ACHN (cell line): ENCODE measurements around the gene PLA2G4E.

Experiments used
- DNase-seq: peaks from one replicate; pipeline ENCODE4 v3.0.0-alpha.2; 2015
- in situ Hi-C: cut with HindIII; loops from 2 replicates; pipeline ENCODE4 v1.10.0; 2017; ENCODE audit warnings: low sequenced_read_pairs, low pct_ligation_motif_present, low pct_unique_long_range_greater_than_20kb

Gene PLA2G4E

DNA sequence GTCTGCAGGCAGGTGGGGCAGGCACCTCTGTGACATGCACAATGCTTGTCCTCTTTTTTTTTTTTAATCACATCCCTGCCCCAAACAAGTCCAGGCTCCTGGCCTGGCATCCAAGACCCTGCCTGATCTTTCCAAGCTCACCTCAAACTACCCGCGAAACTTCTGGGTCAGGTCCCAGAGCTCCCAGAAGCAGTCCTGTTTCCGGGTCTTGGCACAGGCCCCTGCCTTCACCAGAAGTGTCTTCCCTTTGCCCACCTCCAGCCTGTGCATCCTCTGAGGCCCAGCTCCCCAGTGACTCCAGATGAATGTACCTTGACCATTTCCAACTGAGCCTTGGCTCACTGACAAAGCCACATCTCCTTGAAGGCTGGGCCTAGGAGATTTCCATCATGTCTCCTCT is 23.0 kb downstream of the PLA2G4E start:
- DNase-seq = no peak
- in situ Hi-C loops = no loop called here

DNA sequence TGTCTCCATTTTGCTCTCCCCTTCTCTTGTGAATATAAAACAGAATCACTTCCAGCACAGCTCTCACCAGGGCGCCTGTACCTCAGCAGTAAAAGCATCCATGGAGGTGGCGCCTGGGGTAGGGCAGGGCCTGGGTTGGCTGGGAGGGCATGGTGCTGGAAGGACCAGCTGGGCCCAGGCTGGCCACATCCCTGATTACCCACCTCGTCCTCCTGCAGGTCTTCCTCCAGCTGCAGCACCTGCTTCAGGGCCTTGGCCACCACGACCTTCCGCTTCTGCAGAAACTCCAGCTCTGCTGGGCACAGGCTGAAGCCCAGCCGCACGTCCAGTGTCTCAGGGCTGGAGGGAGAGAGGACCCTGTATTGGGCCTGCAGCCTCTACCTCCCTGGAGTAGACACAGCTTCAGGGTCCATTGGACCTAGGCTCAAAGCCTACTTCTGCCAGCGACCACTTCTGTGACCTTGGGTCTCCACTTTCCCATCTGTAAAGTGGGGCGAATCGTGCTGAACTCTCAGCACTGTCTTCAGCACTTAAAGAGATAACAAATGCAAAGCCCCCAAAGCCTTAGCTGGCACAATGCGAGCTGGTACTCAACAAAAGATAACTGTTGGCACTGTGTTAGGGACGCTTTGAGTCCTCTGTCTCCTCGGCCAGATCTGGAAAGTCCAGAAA is 23.8 kb downstream of the PLA2G4E start:
- no peak for DNase-seq
- in situ Hi-C loops = no loop called here

DNA sequence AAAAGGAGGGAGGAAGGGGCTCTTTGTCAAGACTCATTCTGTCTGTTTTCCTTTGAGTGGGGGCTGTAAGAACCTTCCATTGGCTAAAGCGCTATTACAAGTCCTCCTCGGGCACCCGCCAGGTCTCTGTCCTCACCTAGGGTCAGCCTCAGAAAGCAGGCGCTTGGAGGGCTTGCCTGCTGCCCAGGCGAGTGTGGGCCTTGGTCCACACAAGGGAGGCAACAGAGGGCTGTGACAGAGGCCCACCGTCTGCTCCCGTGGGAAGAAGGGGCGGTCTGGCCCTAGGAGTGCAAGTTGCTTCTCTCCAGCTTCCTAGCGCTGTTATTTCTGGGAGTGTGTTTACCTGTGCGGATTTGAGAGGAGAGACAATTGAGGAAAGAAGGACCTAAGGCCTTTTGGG is 24.5 kb downstream of the PLA2G4E start:
- no peak for DNase-seq
- in situ Hi-C loops = no loop called here

DNA sequence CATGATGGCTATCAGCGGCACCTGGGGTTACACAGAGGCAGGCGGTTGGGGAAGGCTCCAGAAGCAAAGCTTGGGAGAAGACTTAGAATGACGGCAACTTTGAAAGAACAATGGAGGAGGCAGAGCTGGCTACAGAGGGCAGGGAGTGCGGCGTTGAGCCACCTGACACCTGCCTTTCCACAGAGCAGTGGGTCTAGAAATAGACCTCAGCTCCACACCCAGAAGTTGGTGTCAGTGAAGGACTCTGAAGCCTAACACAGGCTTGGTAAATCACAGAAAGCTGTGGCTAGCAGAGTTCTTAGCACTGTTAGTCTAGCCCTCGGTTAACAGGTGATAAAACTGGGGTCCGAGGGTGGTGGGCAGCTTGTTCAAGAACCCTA is 25.4 kb downstream of the PLA2G4E start:
- no peak for DNase-seq
- in situ Hi-C loops = no loop called here

DNA sequence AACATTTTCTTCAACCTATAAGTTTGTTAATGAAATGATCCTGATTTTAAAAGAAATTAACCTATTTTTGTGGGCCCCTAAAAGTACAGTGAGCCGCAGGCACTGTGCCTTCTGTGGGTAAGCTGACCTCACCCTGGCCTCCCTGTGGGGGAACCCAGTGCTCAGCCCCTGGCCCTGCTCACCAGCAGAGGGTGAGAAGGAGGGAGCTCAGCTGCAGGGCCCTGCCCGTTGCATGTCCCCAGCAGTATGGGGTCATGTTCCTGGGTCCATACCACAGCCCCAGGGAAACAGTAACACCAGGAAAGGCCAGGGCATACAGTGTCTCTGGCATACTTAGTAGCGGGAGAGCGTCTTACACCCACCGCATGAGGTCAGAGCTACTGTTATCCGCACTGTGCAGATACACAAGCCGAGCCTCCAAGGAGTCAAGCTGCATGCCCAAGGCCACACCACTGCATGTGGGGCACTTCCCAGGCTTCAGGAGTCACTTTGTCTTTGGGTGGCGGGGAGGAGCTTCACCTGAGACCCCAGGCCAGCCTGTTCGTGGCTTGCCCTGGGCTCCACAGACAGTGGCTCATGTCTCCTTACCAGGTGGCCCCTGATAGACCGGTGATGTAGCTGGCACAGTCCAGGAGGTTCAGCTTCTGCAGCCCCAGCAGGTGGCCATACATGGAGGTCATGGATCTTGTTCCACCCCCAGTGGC is 25.9 kb downstream of the PLA2G4E start:
- no peak for DNase-seq
- in situ Hi-C loops = no loop called here

DNA sequence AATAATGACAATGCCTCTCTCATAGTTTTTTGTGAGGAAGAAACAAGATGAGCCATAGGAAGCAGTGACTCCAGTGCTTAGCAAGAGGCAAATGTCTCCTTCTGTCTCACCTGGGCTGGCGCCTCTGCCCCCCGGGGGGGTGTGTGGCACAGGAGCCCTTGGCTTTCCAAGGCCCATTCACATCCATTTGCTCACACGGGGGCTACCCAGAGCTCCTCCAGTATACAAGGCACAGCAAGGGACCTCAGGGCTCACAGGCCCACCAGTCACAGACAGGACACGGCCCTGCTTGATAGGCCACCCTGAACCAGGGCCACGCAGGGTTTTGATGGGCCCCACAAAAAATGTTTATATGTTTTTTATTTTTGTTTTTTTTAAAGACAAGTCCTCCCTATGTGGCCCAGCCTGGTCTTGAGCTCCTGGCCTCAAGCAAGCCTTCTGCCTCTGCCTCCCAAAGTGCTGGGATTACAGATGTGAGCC is 26.6 kb downstream of the PLA2G4E start:
- in situ Hi-C loops = no loop called here
- no peak for DNase-seq

DNA sequence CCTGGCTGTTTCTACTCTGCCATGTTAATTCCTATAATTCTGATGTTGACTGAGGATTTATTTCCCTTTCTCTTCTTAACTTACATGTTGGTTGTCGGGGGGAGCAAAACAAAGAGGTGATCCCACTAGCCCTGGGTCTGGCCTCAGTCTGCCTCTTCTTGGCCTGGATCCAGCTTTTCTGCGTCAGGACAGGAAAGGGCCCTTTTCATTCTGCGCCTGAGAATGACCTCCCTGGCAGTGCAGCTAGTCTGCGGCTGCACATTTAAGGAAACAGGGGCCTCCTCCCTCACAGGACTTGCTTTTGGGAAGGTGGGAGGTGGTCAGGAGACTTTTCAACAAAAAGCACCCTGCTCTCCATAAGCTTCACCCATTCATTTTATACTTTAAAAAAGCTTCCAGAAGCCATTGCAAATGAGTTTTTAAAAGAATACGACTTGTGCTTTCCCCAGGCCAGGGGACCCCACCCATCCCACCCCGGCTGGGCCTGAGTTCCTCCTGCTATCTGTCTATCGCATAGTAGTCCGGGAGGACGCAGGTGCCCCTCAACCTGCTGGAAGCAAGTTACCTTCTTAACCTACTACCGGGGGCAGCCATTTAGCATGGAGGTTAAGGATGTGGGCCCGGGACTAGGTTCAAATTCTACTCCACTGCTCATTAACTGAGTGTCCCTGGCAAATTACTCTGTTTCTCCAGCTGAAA is 27.2 kb downstream of the PLA2G4E start:
- in situ Hi-C loops = no loop called here
- no peak for DNase-seq

DNA sequence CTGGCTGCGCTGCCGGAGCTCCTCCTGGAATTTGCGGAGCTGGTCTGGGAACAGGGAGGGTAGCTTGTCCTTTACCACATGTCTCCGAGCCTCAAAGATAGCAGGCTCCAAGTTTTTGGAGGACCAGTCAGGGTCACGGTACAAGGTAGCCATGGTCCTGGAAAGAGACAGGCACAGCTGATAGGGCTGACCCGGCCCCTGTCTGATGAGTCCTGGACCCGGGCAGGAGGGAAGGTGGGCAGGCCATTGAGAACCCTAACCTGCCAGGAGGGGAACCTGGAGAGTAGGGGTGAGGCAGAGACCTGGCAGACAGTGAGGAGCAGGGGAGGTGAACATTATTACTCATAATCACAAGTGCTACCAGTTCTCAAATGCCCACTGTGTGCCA is 28.0 kb downstream of the PLA2G4E start:
- no peak for DNase-seq
- in situ Hi-C loops = no loop called here

DNA sequence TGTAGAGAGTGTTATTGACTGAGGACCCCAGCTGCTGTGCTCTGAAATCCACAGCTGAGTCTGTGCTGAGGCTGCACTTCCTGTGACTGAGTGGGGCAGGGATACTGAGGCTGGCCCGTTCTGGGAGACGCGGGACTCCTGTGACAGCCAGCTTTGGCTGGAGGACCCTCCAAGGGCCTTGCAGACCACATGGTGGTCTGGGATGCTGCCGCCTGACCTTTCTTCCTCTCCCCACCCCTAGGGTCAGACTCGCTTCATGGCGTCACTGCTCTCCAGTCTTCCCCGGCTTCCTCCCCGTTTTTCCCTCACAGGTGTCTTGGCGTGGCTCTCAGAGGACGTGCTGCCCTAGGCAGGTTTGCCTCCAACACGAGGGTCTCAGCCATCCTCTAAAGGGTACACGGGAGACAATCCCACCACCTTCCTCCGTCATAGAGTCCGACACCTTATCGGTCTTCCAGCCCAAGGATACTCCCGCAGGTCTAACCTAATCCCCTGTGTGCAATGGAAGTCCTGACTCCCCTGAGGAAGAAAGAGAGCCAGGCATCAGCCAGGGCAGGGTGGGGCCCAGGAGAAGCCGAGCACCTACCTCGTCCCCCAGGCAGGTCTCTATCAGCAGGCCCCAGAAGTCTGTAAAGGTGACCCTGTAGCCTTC is 28.6 kb downstream of the PLA2G4E start:
- in situ Hi-C loops = no loop called here
- DNase-seq = no peak

DNA sequence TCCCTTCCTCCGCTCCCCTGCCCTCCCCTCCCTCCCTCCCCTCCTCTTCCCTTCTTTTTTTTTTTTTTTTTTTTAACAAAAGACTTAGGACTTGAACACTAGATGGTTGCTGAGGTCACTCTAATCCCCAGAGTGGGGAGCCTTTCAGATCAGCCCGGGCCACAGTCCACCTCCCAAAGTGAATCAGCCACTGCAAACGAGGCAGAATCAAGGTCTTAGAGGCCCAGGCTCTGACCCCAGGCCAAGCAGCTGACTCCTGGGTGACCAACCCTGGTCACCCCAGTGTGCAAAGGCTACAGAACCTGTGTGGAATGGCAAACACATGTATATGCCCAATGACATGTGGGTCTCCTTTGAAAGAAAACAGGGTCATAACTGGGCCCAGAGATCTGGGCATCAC is 30.2 kb downstream of the PLA2G4E start:
- in situ Hi-C loops = no loop called here
- no peak for DNase-seq

DNA sequence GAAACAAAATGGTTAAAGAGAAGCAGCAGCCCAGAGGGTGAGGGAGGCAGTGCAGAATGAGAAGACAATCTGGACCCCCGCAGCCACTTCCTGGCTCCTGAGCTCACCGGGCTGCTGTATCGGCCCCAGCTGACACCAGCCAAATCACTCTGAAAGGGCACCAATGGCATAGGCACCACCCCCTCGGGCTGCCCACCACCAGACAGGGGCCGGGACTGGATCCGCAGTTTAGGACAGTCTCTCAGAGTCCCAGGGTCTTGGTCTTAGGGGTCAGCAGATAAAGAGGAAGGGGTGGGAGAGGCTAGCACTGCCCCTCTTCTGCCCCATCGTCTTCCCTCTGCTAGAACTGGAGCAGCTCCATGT is 30.6 kb downstream of the PLA2G4E start:
- no peak for DNase-seq
- in situ Hi-C loops = no loop called here

DNA sequence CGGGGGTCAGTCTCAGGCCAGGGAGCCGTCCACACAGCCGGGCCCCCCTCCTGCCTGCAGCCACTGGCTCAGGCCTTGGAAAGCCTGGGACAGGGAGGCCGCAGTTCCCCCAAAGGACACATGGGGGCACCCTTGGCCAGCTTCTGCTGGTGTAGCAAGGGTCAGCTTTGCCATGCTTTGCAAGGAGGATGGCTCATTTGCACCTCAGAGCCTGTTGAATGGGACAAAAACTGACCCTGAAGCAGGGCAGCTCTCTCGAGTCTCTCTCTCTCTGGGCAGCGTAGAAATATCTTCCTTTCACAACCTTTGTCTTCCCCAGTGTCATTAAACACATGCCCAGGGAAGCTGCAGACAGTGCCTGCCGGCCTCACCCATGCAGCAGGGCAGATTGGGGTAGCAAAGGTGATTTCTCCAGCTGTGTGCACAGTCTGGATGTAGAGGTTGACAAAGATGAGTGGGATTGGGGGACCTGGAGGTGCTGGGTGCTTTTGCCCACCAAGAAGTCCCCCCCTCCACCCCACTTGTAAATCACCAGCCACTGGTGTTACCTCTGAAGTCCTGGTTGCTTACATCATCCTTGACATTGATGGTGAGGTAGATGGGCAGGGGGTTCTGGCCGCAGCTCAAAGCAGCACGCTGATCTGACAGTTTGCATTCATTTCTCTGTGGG is 31.1 kb downstream of the PLA2G4E start:
- peak; percentile 62 for DNase-seq
- in situ Hi-C loops = no loop called here

DNA sequence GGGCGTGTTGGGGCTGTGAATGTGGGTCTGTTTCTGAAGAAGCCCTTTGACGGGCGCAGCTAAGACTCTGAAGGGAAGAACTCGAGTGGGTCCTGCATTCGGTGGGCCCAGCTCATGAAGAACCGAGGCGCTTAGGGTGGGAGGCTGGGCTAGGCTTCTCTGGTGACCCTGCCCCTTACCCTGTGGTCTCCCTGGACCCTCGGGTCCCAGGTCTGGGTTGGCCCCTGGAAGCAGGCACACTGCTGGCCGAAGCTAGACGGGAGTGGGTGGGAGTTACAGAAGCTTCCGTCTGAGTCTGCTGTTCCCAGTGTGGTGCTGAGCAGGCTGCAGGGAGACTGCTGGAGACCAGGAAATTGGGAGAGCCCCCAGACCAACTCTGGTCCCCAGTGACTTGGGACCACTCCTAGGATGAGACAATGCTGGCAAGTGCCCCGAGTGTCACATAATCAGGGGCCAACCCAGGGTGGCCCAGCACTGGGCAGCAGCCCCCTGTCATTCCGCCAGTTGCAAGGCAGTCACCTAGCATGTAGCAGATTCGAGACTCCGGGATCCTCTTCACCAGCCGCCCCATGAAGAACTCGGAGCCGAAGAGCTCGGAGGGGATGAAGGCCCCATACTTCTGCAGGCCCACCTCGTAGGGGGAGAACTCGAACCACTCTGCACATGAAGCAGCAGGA is 31.8 kb downstream of the PLA2G4E start:
- DNase-seq = no peak
- in situ Hi-C loops = no loop called here

DNA sequence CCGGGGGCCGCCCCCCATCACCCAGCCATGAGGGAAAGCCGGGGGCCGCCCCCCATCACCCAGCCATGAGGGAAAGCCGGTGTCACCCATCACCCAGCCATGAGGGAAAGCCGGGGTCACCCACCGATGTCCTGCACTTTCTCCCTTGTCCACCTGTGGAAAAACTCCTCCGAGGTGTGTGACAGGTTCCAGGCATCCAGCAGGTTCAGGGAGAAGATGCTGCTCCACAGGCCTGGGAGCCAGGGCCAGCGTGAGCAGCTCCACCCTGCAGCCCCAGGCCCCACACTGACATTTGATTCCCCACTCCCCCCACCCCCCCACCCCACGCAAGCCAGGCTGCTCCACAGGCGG is 32.9 kb downstream of the PLA2G4E start:
- DNase-seq = no peak
- in situ Hi-C loops = no loop called here

DNA sequence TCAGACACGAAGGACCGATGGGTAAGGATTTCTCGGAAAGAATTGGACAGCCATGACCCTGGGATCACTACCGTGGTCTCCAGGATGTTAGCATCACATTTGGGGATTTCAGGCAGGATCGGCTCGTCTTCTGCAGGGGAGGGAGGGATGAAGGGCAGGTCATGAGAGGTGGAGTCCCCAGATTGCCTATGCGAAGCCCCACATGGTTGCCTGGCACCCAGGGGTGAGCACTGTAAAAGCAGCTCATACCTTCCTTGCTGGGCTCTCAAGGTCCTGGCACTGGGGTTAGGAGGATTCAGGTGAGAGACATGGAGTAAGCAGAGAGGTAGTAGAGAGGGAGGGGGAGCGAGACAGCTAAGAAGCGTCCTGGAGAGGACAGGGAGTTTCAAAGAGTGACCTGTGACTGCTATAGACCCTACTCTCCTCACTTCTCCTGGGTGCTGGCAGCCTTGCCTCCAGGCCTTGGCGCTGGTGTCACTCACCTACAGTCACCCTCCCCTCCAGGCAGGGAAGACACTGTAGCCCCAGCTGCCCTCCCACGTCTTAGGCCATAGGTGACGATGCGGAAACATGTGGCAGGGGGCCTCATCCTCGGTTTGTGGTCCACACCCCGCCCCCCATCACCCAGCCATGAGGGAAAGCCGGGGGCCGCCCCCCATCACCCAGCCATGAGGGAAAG is 33.5 kb downstream of the PLA2G4E start:
- in situ Hi-C loops = no loop called here
- DNase-seq = no peak

DNA sequence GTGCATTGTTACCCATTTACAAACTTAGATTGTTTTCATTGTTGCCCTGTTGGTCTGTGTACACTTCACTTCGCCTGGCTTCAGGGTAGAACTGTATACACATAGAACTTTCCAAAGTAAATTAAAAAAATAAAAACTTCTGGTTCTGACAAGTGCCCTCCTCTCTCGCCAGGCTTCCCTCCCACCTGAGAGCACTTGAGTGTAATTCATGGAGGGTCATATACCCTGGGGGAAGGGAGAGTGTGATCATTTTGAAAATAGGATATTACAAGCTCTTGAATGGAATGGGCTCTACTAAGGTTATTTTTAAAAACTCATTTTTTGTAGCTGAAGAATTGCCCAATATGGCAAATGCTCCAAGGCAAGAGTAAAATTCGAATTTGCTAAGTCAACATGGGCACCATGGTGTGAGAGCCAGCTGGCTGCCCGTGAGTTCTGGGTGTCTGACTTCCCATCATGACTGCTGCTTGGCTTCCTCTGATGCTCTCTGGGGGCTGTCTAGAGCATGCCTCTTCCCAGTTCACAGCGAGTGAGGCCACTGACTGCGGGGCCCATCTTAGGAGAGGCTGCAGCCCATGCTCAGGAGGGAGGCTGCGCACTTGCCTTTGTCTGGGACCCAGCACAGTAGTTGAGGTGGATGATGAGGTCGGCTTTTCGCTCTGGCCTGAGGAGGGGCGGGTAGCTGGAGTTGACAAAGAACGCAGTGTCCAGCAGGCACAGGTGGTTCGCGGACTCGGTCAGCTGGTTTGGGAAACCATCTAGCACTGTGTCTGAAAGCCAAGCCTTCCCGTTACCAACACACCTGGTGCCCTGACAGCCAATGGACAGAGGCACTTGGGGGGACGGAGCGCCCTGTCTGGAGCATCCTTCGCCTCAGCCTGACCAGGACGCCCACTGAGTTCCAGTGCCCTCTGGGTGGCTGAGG is 35.3 kb downstream of the PLA2G4E start:
- no peak for DNase-seq
- in situ Hi-C loops = no loop called here

DNA sequence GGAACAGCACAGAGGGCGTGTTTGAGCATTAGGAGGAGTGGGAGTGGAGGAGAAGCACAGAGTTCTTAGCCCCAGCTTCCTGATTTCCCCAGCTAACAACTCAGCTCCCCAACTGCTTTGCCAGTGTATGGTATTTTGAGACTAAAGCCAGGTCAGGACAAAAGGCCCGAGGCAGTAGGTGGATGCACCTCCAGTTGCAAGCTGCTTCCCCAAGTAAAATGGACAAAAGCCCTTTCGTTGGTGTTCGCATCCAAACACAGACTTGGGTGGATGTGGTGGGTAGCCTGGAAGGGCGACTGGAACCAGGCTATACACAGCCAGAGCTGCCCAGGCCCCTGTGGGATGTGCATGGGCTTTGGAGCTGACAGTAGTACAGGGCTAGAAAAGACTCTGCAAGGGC is 36.2 kb downstream of the PLA2G4E start:
- DNase-seq = no peak
- in situ Hi-C loops = no loop called here
